HEK293 (cell line): Measurements from ENCODE around the gene TNFSF13.

Experiments
- CTCF ChIA-PET: fragments of 350-600 bp; formaldehyde crosslinking; extraction: SDS; loops from one replicate; lab custom pipeline; 2021; ENCODE audit warnings: antibody characterized with exemption; lab: Yijun Ruan, JAX
- POLR2A ChIA-PET: fragments of 300-600 bp; formaldehyde crosslinking; extraction: SDS; loops from one replicate; lab custom pipeline; 2020; ENCODE audit warnings: antibody characterized with exemption, inconsistent platforms; lab: Yijun Ruan, JAX
- H3K27ac ChIP-seq: fragments of 200-500 bp; sonication (Bioruptor generic); 2 replicates; pipeline ENCODE4 v1.5.1; 2014; ENCODE audit warnings: low read depth, low read length, control low read depth, inconsistent platforms; ENCODE audit errors: extremely low read depth
- H3K36me3 ChIP-seq, 2 experiments: fragments of 200-500 bp in 1 of 2; sonication (Bioruptor generic) in 1 of 2; 1 replicate in 1 of 2; 2 replicates in 1 of 2; pipeline ENCODE4 v1.5.1; 2014 to 2017; ENCODE audit warnings: inconsistent platforms in 2 of 2, low read length in 2 of 2; ENCODE audit not compliant: control insufficient read depth in 2 of 2, insufficient read depth in 1 of 2
- H3K4me1 ChIP-seq: fragments of 200-500 bp; sonication (Bioruptor generic); 2 replicates; pipeline ENCODE4 v1.5.1; 2014; ENCODE audit warnings: mild to moderate bottlenecking, low read length, inconsistent platforms; ENCODE audit not compliant: control insufficient read depth, insufficient read depth
- H3K4me3 ChIP-seq: 2 replicates; pipeline ENCODE4 v1.5.1; 2011; ENCODE audit warnings: low read depth, mild to moderate bottlenecking, control low read depth, low read length, moderate library complexity
- H3K9me3 ChIP-seq: fragments of 200-500 bp; sonication (Bioruptor generic); 2 replicates; pipeline ENCODE4 v1.5.1; 2014; ENCODE audit warnings: low read depth, low read length, inconsistent platforms; ENCODE audit not compliant: control insufficient read depth, insufficient read depth
- HIC1 ChIP-seq: fragments of 450-650 bp; formaldehyde crosslinking; IDR thresholded peaks from 2 replicates; pipeline ENCODE4 v1.5.1; 2016; ENCODE audit warnings: missing biosample characterization, missing genetic modification characterization
- PBX3 ChIP-seq: sonication (generic); formaldehyde crosslinking; IDR thresholded peaks from 2 replicates; pipeline ENCODE4 v1.8.1; 2022; ENCODE audit warnings: mild to moderate bottlenecking, moderate library complexity, missing genetic modification reagents
- ZEB2 ChIP-seq: fragments of 450-650 bp; formaldehyde crosslinking; IDR thresholded peaks from 2 replicates; pipeline ENCODE4 v1.5.1; 2016; ENCODE audit warnings: missing biosample characterization, missing genetic modification characterization
- ZNF112 ChIP-seq: fragments of 450-650 bp; formaldehyde crosslinking; IDR thresholded peaks from 2 replicates; pipeline ENCODE4 v1.5.0; 2017; ENCODE audit warnings: missing biosample characterization, missing genetic modification characterization
- ZNF223 ChIP-seq: fragments of 450-650 bp; formaldehyde crosslinking; IDR thresholded peaks from 2 replicates; pipeline ENCODE4 v1.5.1; 2016; ENCODE audit warnings: missing biosample characterization, missing genetic modification characterization
- ZNF341 ChIP-seq: fragments of 450-650 bp; formaldehyde crosslinking; IDR thresholded peaks from 2 replicates; pipeline ENCODE4; 2016; ENCODE audit warnings: low read depth, missing biosample characterization, missing genetic modification characterization
- ZNF548 ChIP-seq: fragments of 450-650 bp; formaldehyde crosslinking; IDR thresholded peaks from 2 replicates; pipeline ENCODE4 v1.5.1; 2016; ENCODE audit warnings: missing biosample characterization, missing genetic modification characterization
- ZNF677 ChIP-seq: fragments of 450-650 bp; IDR thresholded peaks from 2 replicates; pipeline ENCODE4 v1.5.0; 2018; ENCODE audit warnings: missing biosample characterization, mild to moderate bottlenecking, missing genetic modification characterization, moderate library complexity
- ZNF701 ChIP-seq: fragments of 450-650 bp; formaldehyde crosslinking; IDR thresholded peaks from 2 replicates; pipeline ENCODE4 v1.5.1; 2016; ENCODE audit warnings: missing biosample characterization, missing genetic modification characterization
- ZNF76 ChIP-seq: fragments of 450-650 bp; formaldehyde crosslinking; IDR thresholded peaks from 2 replicates; pipeline ENCODE4; 2016; ENCODE audit warnings: low read depth, missing biosample characterization, missing genetic modification characterization, borderline replicate concordance
- ZNF768 ChIP-seq: fragments of 450-650 bp; formaldehyde crosslinking; IDR thresholded peaks from 2 replicates; pipeline ENCODE4 v1.5.1; 2018; ENCODE audit warnings: missing biosample characterization, mild to moderate bottlenecking, missing genetic modification characterization
- TF ChIP-seq, protein P1 (sequence below): fragments of 450-650 bp; formaldehyde crosslinking; IDR thresholded peaks from 2 replicates; pipeline ENCODE4; 2016; ENCODE audit warnings: missing biosample characterization, missing genetic modification characterization
- TF ChIP-seq, protein P2 (sequence below): fragments of 450-650 bp; formaldehyde crosslinking; IDR thresholded peaks from 2 replicates; pipeline ENCODE4 v1.5.1; 2017; ENCODE audit warnings: missing biosample characterization, missing genetic modification characterization
- TF ChIP-seq, protein P3 (sequence below): fragments of 450-650 bp; formaldehyde crosslinking; conservative IDR thresholded peaks from 2 replicates; pipeline ENCODE4 v1.5.1; 2016; ENCODE audit warnings: low read depth, missing biosample characterization, missing genetic modification characterization
- TF ChIP-seq, protein P4 (sequence below): fragments of 450-650 bp; formaldehyde crosslinking; IDR thresholded peaks from 2 replicates; pipeline ENCODE4 v1.5.1; 2017; ENCODE audit warnings: missing biosample characterization, missing genetic modification characterization
- TF ChIP-seq, protein P5 (sequence below): fragments of 450-650 bp; formaldehyde crosslinking; conservative IDR thresholded peaks from 2 replicates; pipeline ENCODE4 v1.5.1; 2016; ENCODE audit warnings: low read depth, missing biosample characterization, missing genetic modification characterization

TNFSF13 gene

GRCh38 chr17:7544911-7545310 is 13.6 kb upstream of the TNFSF13 start:
- no peak overlapping the region for H3K27ac ChIP-seq
- POLR2A ChIA-PET, result no interaction called here
- no peaks in the 10 kb centered on the region for H3K9me3 ChIP-seq
- CTCF ChIA-PET, result interaction anchor here (1.1 to 6.2 kb wide), 3 partner anchors 16 to 21 kb away, joined by 4 to 60 read pairs (median 18); partner anchors contain the start of gene SENP3
- no peak overlapping the region for H3K4me3 ChIP-seq
- TF ChIP-seq, protein P1, sequence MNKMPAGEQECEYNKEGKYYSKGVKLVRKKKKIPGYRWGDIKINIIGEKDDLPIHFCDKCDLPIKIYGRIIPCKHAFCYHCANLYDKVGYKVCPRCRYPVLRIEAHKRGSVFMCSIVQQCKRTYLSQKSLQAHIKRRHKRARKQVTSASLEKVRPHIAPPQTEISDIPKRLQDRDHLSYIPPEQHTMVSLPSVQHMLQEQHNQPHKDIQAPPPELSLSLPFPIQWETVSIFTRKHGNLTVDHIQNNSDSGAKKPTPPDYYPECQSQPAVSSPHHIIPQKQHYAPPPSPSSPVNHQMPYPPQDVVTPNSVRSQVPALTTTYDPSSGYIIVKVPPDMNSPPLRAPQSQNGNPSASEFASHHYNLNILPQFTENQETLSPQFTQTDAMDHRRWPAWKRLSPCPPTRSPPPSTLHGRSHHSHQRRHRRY (tag by site-specific recombination), result no peak
- TF ChIP-seq ZNF112 (tag by site-specific recombination) (no peak), ZNF548 (tag by site-specific recombination) (no peak), ZNF677 (tag by site-specific recombination) (no peak), PBX3 (CRISPR knock-in tag) (no peak), ZNF223 (tag by site-specific recombination) (no peak), ZNF341 (tag by site-specific recombination) (no peak), HIC1 (tag by site-specific recombination) (no peak), ZNF768 (tag by site-specific recombination) (no peak), ZEB2 (tag by site-specific recombination) (no peak), ZNF76 (tag by site-specific recombination) (no peak), ZNF701 (no peak)
- TF ChIP-seq, protein P2, sequence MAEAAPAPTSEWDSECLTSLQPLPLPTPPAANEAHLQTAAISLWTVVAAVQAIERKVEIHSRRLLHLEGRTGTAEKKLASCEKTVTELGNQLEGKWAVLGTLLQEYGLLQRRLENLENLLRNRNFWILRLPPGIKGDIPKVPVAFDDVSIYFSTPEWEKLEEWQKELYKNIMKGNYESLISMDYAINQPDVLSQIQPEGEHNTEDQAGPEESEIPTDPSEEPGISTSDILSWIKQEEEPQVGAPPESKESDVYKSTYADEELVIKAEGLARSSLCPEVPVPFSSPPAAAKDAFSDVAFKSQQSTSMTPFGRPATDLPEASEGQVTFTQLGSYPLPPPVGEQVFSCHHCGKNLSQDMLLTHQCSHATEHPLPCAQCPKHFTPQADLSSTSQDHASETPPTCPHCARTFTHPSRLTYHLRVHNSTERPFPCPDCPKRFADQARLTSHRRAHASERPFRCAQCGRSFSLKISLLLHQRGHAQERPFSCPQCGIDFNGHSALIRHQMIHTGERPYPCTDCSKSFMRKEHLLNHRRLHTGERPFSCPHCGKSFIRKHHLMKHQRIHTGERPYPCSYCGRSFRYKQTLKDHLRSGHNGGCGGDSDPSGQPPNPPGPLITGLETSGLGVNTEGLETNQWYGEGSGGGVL (tag by site-specific recombination), result no peak
- TF ChIP-seq, protein P3, sequence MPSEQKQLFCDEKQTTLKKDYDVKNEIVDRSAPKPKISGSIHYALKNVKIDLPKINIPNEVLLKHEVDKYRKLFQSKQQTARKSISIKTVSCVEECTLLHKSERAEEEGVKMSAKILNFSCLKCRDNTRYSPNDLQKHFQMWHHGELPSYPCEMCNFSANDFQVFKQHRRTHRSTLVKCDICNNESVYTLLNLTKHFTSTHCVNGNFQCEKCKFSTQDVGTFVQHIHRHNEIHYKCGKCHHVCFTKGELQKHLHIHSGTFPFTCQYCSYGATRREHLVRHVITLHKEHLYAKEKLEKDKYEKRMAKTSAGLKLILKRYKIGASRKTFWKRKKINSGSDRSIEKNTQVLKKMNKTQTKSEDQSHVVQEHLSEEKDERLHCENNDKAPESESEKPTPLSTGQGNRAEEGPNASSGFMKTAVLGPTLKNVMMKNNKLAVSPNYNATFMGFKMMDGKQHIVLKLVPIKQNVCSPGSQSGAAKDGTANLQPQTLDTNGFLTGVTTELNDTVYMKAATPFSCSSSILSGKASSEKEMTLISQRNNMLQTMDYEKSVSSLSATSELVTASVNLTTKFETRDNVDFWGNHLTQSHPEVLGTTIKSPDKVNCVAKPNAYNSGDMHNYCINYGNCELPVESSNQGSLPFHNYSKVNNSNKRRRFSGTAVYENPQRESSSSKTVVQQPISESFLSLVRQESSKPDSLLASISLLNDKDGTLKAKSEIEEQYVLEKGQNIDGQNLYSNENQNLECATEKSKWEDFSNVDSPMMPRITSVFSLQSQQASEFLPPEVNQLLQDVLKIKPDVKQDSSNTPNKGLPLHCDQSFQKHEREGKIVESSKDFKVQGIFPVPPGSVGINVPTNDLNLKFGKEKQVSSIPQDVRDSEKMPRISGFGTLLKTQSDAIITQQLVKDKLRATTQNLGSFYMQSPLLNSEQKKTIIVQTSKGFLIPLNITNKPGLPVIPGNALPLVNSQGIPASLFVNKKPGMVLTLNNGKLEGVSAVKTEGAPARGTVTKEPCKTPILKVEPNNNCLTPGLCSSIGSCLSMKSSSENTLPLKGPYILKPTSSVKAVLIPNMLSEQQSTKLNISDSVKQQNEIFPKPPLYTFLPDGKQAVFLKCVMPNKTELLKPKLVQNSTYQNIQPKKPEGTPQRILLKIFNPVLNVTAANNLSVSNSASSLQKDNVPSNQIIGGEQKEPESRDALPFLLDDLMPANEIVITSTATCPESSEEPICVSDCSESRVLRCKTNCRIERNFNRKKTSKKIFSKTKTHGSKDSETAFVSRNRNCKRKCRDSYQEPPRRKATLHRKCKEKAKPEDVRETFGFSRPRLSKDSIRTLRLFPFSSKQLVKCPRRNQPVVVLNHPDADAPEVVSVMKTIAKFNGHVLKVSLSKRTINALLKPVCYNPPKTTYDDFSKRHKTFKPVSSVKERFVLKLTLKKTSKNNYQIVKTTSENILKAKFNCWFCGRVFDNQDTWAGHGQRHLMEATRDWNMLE (tag by site-specific recombination), result no peak
- TF ChIP-seq, protein P4, sequence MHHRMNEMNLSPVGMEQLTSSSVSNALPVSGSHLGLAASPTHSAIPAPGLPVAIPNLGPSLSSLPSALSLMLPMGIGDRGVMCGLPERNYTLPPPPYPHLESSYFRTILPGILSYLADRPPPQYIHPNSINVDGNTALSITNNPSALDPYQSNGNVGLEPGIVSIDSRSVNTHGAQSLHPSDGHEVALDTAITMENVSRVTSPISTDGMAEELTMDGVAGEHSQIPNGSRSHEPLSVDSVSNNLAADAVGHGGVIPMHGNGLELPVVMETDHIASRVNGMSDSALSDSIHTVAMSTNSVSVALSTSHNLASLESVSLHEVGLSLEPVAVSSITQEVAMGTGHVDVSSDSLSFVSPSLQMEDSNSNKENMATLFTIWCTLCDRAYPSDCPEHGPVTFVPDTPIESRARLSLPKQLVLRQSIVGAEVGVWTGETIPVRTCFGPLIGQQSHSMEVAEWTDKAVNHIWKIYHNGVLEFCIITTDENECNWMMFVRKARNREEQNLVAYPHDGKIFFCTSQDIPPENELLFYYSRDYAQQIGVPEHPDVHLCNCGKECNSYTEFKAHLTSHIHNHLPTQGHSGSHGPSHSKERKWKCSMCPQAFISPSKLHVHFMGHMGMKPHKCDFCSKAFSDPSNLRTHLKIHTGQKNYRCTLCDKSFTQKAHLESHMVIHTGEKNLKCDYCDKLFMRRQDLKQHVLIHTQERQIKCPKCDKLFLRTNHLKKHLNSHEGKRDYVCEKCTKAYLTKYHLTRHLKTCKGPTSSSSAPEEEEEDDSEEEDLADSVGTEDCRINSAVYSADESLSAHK, result no peak
- TF ChIP-seq, protein P5, sequence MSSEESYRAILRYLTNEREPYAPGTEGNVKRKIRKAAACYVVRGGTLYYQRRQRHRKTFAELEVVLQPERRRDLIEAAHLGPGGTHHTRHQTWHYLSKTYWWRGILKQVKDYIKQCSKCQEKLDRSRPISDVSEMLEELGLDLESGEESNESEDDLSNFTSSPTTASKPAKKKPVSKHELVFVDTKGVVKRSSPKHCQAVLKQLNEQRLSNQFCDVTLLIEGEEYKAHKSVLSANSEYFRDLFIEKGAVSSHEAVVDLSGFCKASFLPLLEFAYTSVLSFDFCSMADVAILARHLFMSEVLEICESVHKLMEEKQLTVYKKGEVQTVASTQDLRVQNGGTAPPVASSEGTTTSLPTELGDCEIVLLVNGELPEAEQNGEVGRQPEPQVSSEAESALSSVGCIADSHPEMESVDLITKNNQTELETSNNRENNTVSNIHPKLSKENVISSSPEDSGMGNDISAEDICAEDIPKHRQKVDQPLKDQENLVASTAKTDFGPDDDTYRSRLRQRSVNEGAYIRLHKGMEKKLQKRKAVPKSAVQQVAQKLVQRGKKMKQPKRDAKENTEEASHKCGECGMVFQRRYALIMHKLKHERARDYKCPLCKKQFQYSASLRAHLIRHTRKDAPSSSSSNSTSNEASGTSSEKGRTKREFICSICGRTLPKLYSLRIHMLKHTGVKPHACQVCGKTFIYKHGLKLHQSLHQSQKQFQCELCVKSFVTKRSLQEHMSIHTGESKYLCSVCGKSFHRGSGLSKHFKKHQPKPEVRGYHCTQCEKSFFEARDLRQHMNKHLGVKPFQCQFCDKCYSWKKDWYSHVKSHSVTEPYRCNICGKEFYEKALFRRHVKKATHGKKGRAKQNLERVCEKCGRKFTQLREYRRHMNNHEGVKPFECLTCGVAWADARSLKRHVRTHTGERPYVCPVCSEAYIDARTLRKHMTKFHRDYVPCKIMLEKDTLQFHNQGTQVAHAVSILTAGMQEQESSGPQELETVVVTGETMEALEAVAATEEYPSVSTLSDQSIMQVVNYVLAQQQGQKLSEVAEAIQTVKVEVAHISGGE, result no peak
- TF ChIP-seq, all 188 proteins: peak for 0
- peaks cover 3% of the 10 kb centered on the region; the same call in 1 of the 2 replicates for H3K4me1 ChIP-seq
- no peaks in the 10 kb centered on the region for H3K36me3 ChIP-seq
